Activated T-helper 1 cell treated with anti-CD3 and anti-CD28 coated beads, Interleukin-12 subunit alpha, Interleukin-12 subunit beta, Interleukin-2, Interleukin-4 antibody, amounts not matched to agents 30 ng/mL and 10 ng/mL and 1 ng/mL, durations not matched to agents 14 hours and 24 hours and 36 hours (primary cell): ENCODE results near the gene NUCKS1. TPM values are rescaled to one million over a fixed set of nuclear protein-coding genes. Genes with fewer than 3 reads are reported as not detected.
A peak's percentile ranks its signal among the peaks of the same experiment; 100 is the strongest.
"Not testable (repeated sequence)": the region's sequence is repeated elsewhere in the genome, so short reads cannot be mapped to it uniquely, and the experiment has no call there.

ENCODE experiments used
- DNase-seq: peaks from one replicate; pipeline ENCODE4 v3.0.0; 2021; ENCODE audit warnings: low spot score
- H3K27ac Mint-ChIP-seq: one replicate; pipeline ENCODE4 v1.8.0; 2021; ENCODE audit warnings: mild to moderate bottlenecking, mixed read lengths
- H3K27me3 Mint-ChIP-seq: one replicate; pipeline ENCODE4 v1.8.0; 2022; ENCODE audit warnings: mild to moderate bottlenecking, moderate library complexity, mixed read lengths; ENCODE audit not compliant: insufficient read depth
- H3K36me3 Mint-ChIP-seq: one replicate; pipeline ENCODE4 v1.8.0; 2021; ENCODE audit warnings: low read depth, mixed read lengths
- H3K4me1 Mint-ChIP-seq: one replicate; pipeline ENCODE4 v1.8.0; 2021; ENCODE audit warnings: low read depth, mixed read lengths
- H3K4me3 Mint-ChIP-seq: one replicate; pipeline ENCODE4 v1.8.0; 2021; ENCODE audit warnings: mild to moderate bottlenecking, moderate library complexity, mixed read lengths
- H3K9me3 Mint-ChIP-seq: one replicate; pipeline ENCODE4 v1.8.0; 2021; ENCODE audit warnings: mixed read lengths
- intact Hi-C: fragments of 100-400 bp; cut with micrococcal nuclease; formaldehyde crosslinking; loops from one replicate; pipeline ENCODE4 v1.15.1; 2024
- total RNA-seq: library from RNA; stranded (reverse); gene quantifications from 2 replicates; pipeline ENCODE4 v1.2.3, GENCODE V29; 2022

NUCKS1 gene
- total RNA-seq, 1 donor from 2014 or later: 147 TPM

DNA sequence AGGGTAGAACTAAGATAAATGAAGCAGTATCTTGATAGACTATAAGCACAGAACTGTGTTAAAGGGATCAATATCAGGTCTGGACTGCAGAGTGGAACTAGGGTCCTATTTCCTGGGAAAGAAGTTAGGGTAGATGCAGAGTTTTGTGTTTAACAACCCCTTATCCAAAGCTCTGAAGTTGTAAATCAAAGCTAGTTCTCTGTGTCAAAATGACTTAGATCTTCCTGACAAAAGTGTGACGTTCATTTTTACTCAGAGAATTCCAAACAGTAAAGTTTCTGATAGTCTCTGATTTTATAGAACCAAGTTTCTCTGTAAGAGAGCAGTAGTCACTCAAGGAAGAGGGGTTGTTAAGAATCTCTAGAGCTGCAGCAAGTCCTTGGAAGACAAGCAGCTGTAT, 8.3 kb downstream of the NUCKS1 start:
- Mint-ChIP-seq H3K4me3 (no peak overlapping the region), H3K27me3 (no peaks in the 10 kb centered on the region), H3K4me1 (peaks cover 45% of the 10 kb centered on the region), H3K36me3 (peaks cover 12% of the 10 kb centered on the region), H3K9me3 (no peaks in the 10 kb centered on the region), H3K27ac (no peak overlapping the region)
- intact Hi-C loops: loop anchor here (10.0 kb wide), 3 partner anchors 457 to 823 kb away; partner anchors contain the start of gene DSTYK
- DNase-seq: no peak

DNA sequence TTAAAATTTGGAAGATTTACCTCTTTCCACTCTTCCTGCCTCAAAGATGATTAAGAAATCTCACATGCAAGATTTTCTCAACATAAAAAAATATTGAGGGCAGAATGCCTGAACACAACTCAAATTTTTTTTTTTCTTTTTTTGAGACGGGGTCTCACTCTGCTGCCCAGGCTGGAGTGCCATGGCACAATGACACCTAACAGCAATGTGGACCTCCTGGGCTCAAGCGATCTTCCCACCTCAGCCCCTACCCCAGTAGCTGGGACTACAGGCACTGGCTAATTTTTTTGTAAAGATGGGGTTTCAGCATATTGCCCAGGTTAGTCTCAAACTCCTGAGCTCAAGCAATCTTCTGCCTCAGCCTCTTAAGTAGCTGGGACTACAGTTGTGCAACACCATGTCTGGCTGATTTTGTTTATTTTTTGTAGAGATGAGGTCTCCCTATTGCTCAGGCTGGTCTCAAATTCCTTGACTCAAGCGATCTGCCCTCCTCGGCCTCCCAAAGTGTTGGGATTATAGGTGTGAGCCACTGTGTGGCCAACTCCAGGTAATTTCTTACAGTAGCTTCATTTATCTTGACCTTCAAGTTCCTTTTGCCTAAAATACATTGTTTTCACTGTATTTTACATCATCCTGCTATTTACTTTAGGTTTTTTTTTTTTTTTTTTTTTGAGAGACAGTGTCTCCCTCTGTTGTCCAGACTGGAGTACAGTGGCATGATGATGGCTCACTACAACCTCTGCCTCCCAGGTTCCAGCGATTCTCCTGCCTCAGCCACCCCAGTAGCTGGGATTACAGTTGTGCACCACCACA, 10.4 kb downstream of the NUCKS1 start:
- intact Hi-C loops: loop anchor here (10.0 kb wide), 3 partner anchors 455 to 825 kb away; partner anchors contain the start of gene DSTYK
- H3K36me3 Mint-ChIP-seq: peaks cover 11% of the 10 kb centered on the region
- H3K4me1 Mint-ChIP-seq: peaks cover 37% of the 10 kb centered on the region
- no peak overlapping the region for H3K27ac Mint-ChIP-seq
- no peak for DNase-seq
- no peak overlapping the region for H3K4me3 Mint-ChIP-seq
- H3K27me3 Mint-ChIP-seq: no peaks in the 10 kb centered on the region
- H3K9me3 Mint-ChIP-seq: no peaks in the 10 kb centered on the region

DNA sequence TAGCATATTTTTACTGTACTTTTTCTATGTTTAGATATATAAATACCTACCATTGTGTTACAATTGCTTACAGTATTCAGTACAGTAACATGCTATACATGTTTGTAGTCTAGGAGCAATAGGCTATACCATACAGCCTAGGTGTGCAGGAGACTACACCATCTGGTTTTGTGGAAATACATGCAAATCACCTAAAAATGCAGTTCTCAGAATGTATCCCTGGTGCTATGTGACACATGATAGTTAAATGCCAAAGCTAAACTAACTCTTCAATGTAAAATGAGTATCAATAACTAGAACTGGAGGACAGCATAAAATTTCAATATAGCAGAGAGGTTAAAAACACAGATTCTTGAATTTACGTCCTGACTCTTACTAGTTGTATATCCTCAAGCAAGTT, 14.8 kb downstream of the NUCKS1 start:
- Mint-ChIP-seq H3K27ac (no peak overlapping the region), H3K9me3 (no peaks in the 10 kb centered on the region), H3K4me3 (no peak overlapping the region), H3K4me1 (peaks cover 47% of the 10 kb centered on the region), H3K36me3 (peaks cover 27% of the 10 kb centered on the region), H3K27me3 (no peaks in the 10 kb centered on the region)
- intact Hi-C loops: no loop called here
- DNase-seq: no peak

DNA sequence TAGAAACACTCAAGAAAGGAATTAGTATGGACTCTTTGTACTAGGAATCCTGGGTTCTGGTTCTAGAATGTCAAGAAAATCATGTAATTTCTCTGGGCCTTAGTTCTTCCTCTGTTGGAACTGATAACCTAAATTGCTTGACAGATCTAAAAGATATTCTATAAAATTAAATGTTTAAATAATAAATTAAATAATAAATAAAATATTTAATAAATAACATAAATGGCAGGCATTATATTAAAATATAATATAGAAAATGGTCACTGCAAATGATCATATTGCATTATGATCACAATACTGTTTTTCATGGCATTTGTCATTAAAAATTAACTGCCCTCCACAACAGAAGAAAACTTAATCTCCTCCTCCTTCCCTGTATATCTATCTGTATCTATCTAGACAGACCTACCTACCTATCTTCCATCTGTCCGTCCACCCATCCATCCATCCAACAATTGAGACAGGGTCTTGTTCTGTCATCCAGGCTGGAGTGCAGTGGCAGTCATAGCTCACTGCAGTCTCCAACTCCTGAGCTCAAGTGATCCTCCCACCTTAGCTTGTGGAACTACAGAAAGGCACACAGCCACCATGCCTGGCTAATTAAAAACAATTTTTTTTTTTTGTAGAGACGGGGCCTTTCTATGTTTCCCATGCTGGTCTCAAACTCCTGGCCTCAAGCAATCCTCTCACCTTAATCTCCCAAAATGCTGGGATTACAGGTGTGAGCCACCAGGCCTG, 16.4 kb downstream of the NUCKS1 start:
- Mint-ChIP-seq H3K4me3 (no peak overlapping the region), H3K27ac (no peak overlapping the region), H3K36me3 (peaks cover 27% of the 10 kb centered on the region), H3K9me3 (no peaks in the 10 kb centered on the region), H3K4me1 (peaks cover 39% of the 10 kb centered on the region), H3K27me3 (no peaks in the 10 kb centered on the region)
- DNase-seq: no peak
- intact Hi-C loops: no loop called here

GRCh38 chr1:205729945-205730610, 19.9 kb downstream of the NUCKS1 start:
- H3K4me3 Mint-ChIP-seq: no peak overlapping the region
- no peaks in the 10 kb centered on the region for H3K9me3 Mint-ChIP-seq
- no peak for DNase-seq
- H3K4me1 Mint-ChIP-seq: peaks cover 46% of the 10 kb centered on the region
- peaks cover 34% of the 10 kb centered on the region for H3K36me3 Mint-ChIP-seq
- H3K27me3 Mint-ChIP-seq: no peaks in the 10 kb centered on the region
- intact Hi-C loops: no loop called here
- H3K27ac Mint-ChIP-seq: no peak overlapping the region

DNA sequence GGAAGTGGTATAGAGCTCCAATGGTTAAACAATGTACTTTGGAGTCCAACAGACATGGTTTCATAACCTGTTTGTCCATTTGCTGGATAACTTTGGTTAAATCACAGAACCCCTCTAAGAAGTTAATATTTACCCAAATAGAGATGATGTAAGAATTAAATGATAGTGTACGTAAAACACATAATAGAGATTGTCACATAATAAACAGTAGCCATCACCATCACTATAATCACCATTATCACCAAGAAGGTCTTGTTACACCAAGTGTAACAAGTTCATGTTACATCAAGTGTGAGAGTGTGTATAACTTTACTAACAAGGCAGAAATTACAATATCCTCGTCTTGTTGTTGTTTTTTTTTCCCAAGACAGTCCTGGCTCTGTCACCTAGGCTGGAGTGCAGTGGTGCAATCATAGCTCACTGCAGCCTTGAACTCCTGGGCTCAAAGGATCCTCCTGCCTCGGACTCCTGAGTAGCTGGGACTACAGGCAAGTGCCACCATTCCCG, 23.3 kb downstream of the NUCKS1 start:
- Mint-ChIP-seq H3K27me3 (no peaks in the 10 kb centered on the region), H3K4me1 (peaks cover 35% of the 10 kb centered on the region), H3K9me3 (no peaks in the 10 kb centered on the region), H3K27ac (no peak overlapping the region), H3K4me3 (no peak overlapping the region), H3K36me3 (peaks cover 39% of the 10 kb centered on the region)
- intact Hi-C loops: no loop called here
- no peak for DNase-seq

GRCh38 chr1:205725514-205725913, 24.5 kb downstream of the NUCKS1 start:
- H3K9me3 Mint-ChIP-seq: no peaks in the 10 kb centered on the region
- no peak for DNase-seq
- H3K36me3 Mint-ChIP-seq: peaks cover 38% of the 10 kb centered on the region
- intact Hi-C loops: no loop called here
- H3K4me3 Mint-ChIP-seq: no peak overlapping the region
- no peaks in the 10 kb centered on the region for H3K27me3 Mint-ChIP-seq
- H3K27ac Mint-ChIP-seq: no peak overlapping the region
- peaks cover 31% of the 10 kb centered on the region for H3K4me1 Mint-ChIP-seq

GRCh38 chr1:205720740-205721139, 29.2 kb downstream of the NUCKS1 start:
- H3K27ac Mint-ChIP-seq, DNase-seq, H3K27me3 Mint-ChIP-seq, H3K9me3 Mint-ChIP-seq, H3K4me3 Mint-ChIP-seq, intact Hi-C loops: not testable (repeated sequence)
- Mint-ChIP-seq H3K36me3 (peaks cover 58% of the 10 kb centered on the region), H3K4me1 (peaks cover 46% of the 10 kb centered on the region)

GRCh38 chr1:205719762-205720161, 30.2 kb downstream of the NUCKS1 start:
- H3K4me1 Mint-ChIP-seq: peaks cover 37% of the 10 kb centered on the region
- intact Hi-C loops: loop anchor here (1.0 kb wide), 2 partner anchors 29 to 53 kb away; no protein-coding TSS in a partner anchor
- no peaks in the 10 kb centered on the region for H3K9me3 Mint-ChIP-seq
- H3K27me3 Mint-ChIP-seq: no peaks in the 10 kb centered on the region
- DNase-seq: no peak
- peak overlapping the region; percentile 70 for H3K27ac Mint-ChIP-seq
- peaks cover 57% of the 10 kb centered on the region for H3K36me3 Mint-ChIP-seq
- H3K4me3 Mint-ChIP-seq: peak overlapping the region; percentile 20

- Mint-ChIP-seq H3K27me3 (no peaks in the 10 kb centered on the region), H3K36me3 (peaks cover 58% of the 10 kb centered on the region), H3K27ac (peak overlapping the region; percentile 42), H3K4me3 (no peak overlapping the region), H3K4me1 (peaks cover 34% of the 10 kb centered on the region), H3K9me3 (no peaks in the 10 kb centered on the region)
- no peak for DNase-seq
- intact Hi-C loops: loop anchor here (1.0 kb wide), 2 partner anchors 29 to 53 kb away; no protein-coding TSS in a partner anchor
Measured at GRCh38 chr1:205719015-205719414, 31.0 kb downstream of the NUCKS1 start.

GRCh38 chr1:205716371-205717132, 33.4 kb downstream of the NUCKS1 start:
- Mint-ChIP-seq H3K9me3 (no peaks in the 10 kb centered on the region), H3K4me3 (no peak overlapping the region), H3K27ac (no peak overlapping the region), H3K4me1 (peaks cover 33% of the 10 kb centered on the region), H3K36me3 (peaks cover 51% of the 10 kb centered on the region), H3K27me3 (no peaks in the 10 kb centered on the region)
- DNase-seq: no peak
- intact Hi-C loops: no loop called here

- Mint-ChIP-seq H3K4me1 (peaks cover 37% of the 10 kb centered on the region), H3K36me3 (peaks cover 50% of the 10 kb centered on the region)
- intact Hi-C loops: no loop called here
Measured at GRCh38 chr1:205715628-205716027, 34.4 kb downstream of the NUCKS1 start.

More at GRCh38 chr1:205715628-205716027, 34.4 kb downstream of the NUCKS1 start:
- no peaks in the 10 kb centered on the region for H3K27me3 Mint-ChIP-seq
- DNase-seq: no peak
- no peak overlapping the region for H3K27ac Mint-ChIP-seq
- H3K4me3 Mint-ChIP-seq: no peak overlapping the region
- H3K9me3 Mint-ChIP-seq: no peaks in the 10 kb centered on the region
